H9 (cell line): ENCODE results near the gene FNDC8. TPM values are rescaled to one million over a fixed set of nuclear protein-coding genes. Genes with fewer than 3 reads are reported as not detected.
A peak's percentile ranks its signal among the peaks of the same experiment; 100 is the strongest.

Source experiments
- DNase-seq: peaks from one replicate; pipeline ENCODE4 v3.0.0-alpha.2; 2017
- H2AFZ ChIP-seq: one replicate; pipeline ENCODE4 v1.6.1; 2013; ENCODE audit warnings: mild to moderate bottlenecking, low read length, control low read depth, moderate library complexity
- H2AK5ac ChIP-seq: 2 replicates; pipeline ENCODE4 v1.6.1; 2013; ENCODE audit warnings: low read length, control low read depth, mixed read lengths; ENCODE audit not compliant: insufficient read length
- H2BK120ac ChIP-seq: one replicate; pipeline ENCODE4 v1.6.1; 2013; ENCODE audit warnings: low read depth, mild to moderate bottlenecking, low read length, control low read depth, inconsistent platforms; ENCODE audit not compliant: poor library complexity, severe bottlenecking
- H2BK12ac ChIP-seq: 2 replicates; pipeline ENCODE4 v1.6.1; 2013; ENCODE audit warnings: low read length, control low read depth, mixed read lengths, low read depth; ENCODE audit not compliant: insufficient read length
- H2BK15ac ChIP-seq: 2 replicates; pipeline ENCODE4 v1.6.1; 2013; ENCODE audit warnings: low read depth, low read length, control low read depth
- H2BK20ac ChIP-seq: one replicate; pipeline ENCODE4 v1.6.1; 2013; ENCODE audit warnings: low read depth, mild to moderate bottlenecking, low read length, control low read depth, inconsistent platforms; ENCODE audit not compliant: poor library complexity, severe bottlenecking
- H2BK5ac ChIP-seq: 2 replicates; pipeline ENCODE4 v1.6.1; 2013; ENCODE audit warnings: low read length, control low read depth, mixed read lengths; ENCODE audit not compliant: insufficient read length
- H3K14ac ChIP-seq: 2 replicates; pipeline ENCODE4 v1.6.1; 2013; ENCODE audit warnings: low read length, control low read depth; ENCODE audit not compliant: insufficient read depth
- H3K18ac ChIP-seq: 2 replicates; pipeline ENCODE4 v1.6.1; 2013; ENCODE audit warnings: low read depth, mild to moderate bottlenecking, mixed read lengths, low read length, control low read depth; ENCODE audit not compliant: insufficient read length
- H3K23ac ChIP-seq: 2 replicates; pipeline ENCODE4 v1.6.1; 2013; ENCODE audit warnings: low read length, control low read depth, mixed read lengths, low read depth; ENCODE audit not compliant: insufficient read length
- H3K23me2 ChIP-seq: 2 replicates; pipeline ENCODE4 v1.6.1; 2013; ENCODE audit warnings: low read depth, mild to moderate bottlenecking, mixed read lengths, low read length, control low read depth; ENCODE audit not compliant: insufficient read length, poor library complexity, severe bottlenecking
- H3K27ac ChIP-seq: 2 replicates; pipeline ENCODE4 v1.5.1; 2013; ENCODE audit warnings: low read length, control low read depth, mixed read lengths, low read depth; ENCODE audit not compliant: insufficient read length
- H3K27me3 ChIP-seq: 2 replicates; pipeline ENCODE4 v1.6.1; 2013; ENCODE audit warnings: low read length, control low read depth, inconsistent platforms; ENCODE audit not compliant: insufficient read depth
- H3K4ac ChIP-seq: 2 replicates; pipeline ENCODE4 v1.6.1; 2013; ENCODE audit warnings: low read depth, mild to moderate bottlenecking, control low read depth, inconsistent platforms, low read length, moderate library complexity
- H3K4me1 ChIP-seq: 2 replicates; pipeline ENCODE4 v1.6.1; 2013; ENCODE audit warnings: low read length, control low read depth, inconsistent platforms; ENCODE audit not compliant: insufficient read depth
- H3K4me2 ChIP-seq: 2 replicates; pipeline ENCODE4 v1.6.1; 2013; ENCODE audit warnings: low read length, control low read depth, mixed read lengths; ENCODE audit not compliant: insufficient read length, insufficient read depth
- H3K56ac ChIP-seq: 2 replicates; pipeline ENCODE4 v1.6.1; 2013; ENCODE audit warnings: low read depth, mild to moderate bottlenecking, mixed read lengths, low read length, control low read depth; ENCODE audit not compliant: insufficient read length
- H3K79me1 ChIP-seq: 2 replicates; pipeline ENCODE4 v1.6.1; 2013; ENCODE audit warnings: low read depth, mild to moderate bottlenecking, moderate library complexity, low read length, control low read depth, inconsistent platforms; ENCODE audit not compliant: insufficient read depth, poor library complexity, severe bottlenecking
- H3K79me2 ChIP-seq: 2 replicates; pipeline ENCODE4 v1.6.1; 2013; ENCODE audit warnings: low read length, control low read depth, inconsistent platforms; ENCODE audit not compliant: insufficient read depth
- H3K9ac ChIP-seq: 2 replicates; pipeline ENCODE4 v1.6.1; 2013; ENCODE audit warnings: low read length, control low read depth, mixed read lengths; ENCODE audit not compliant: insufficient read length; ENCODE audit errors: extremely low read depth
- H3K9me3 ChIP-seq: one replicate; pipeline ENCODE4 v1.6.1; 2013; ENCODE audit warnings: low read depth, low read length, inconsistent platforms; ENCODE audit not compliant: control insufficient read depth
- H3T11ph ChIP-seq: one replicate; pipeline ENCODE4 v1.6.1; 2013; ENCODE audit warnings: mild to moderate bottlenecking, low read length, control low read depth, inconsistent platforms
- H4K20me1 ChIP-seq: one replicate; pipeline ENCODE4 v1.6.1; 2013; ENCODE audit not compliant: control insufficient read depth, insufficient read length, insufficient read depth
- H4K5ac ChIP-seq: 2 replicates; pipeline ENCODE4 v1.6.1; 2013; ENCODE audit warnings: low read depth, mild to moderate bottlenecking, mixed read lengths, low read length, control low read depth; ENCODE audit not compliant: insufficient read length
- H4K8ac ChIP-seq: replicated peaks from 2 replicates; pipeline ENCODE4 v1.6.1; 2013; ENCODE audit warnings: low read length, control low read depth, mixed read lengths, low read depth; ENCODE audit not compliant: insufficient read length
- H4K91ac ChIP-seq: 2 replicates; pipeline ENCODE4 v1.6.1; 2013; ENCODE audit warnings: low read depth, mild to moderate bottlenecking, moderate library complexity, mixed read lengths, low read length, control low read depth; ENCODE audit not compliant: insufficient read length
- H3K27ac Mint-ChIP-seq, 3 experiments: 2 replicates in 2 of 3; 3 replicates in 1 of 3; pipeline ENCODE4 v1.8.0; 2020 to 2021; ENCODE audit warnings: mixed read lengths in 3 of 3, mild to moderate bottlenecking in 1 of 3, moderate library complexity in 1 of 3
- H3K27me3 Mint-ChIP-seq: 2 replicates; pipeline ENCODE4 v1.8.0; 2021; ENCODE audit warnings: low read depth, mild to moderate bottlenecking, moderate library complexity, mixed read lengths
- H3K36me3 Mint-ChIP-seq, 3 experiments: 2 replicates in 2 of 3; 3 replicates in 1 of 3; pipeline ENCODE4 v1.8.0; 2020 to 2021; ENCODE audit warnings: low read depth in 3 of 3, mixed read lengths in 3 of 3; ENCODE audit not compliant: insufficient read depth in 1 of 3
- H3K4me1 Mint-ChIP-seq, 2 experiments: 2 replicates each; pipeline ENCODE4 v1.8.0; 2020; ENCODE audit warnings: mixed read lengths in 2 of 2
- H3K4me3 Mint-ChIP-seq, 2 experiments: 2 replicates in 1 of 2; 3 replicates in 1 of 2; pipeline ENCODE4 v1.8.0; 2020 to 2021; ENCODE audit warnings: mild to moderate bottlenecking in 2 of 2, mixed read lengths in 2 of 2, moderate library complexity in 1 of 2
- H3K9me3 Mint-ChIP-seq, 2 experiments: 2 replicates in 1 of 2; 3 replicates in 1 of 2; pipeline ENCODE4 v1.8.0; 2020; ENCODE audit warnings: mild to moderate bottlenecking in 2 of 2, mixed read lengths in 2 of 2, moderate library complexity in 1 of 2
- CTCF ChIP-seq: fragments of 200-600 bp; sonication (generic); conservative IDR thresholded peaks from 3 replicates; pipeline ENCODE4 v1.8.0; 2021; ENCODE audit warnings: antibody characterized with exemption, mild to moderate bottlenecking
- WGBS: extraction: QIAGEN DNeasy Blood & Tissue Kit; methylation state at CpG from one replicate; pipeline ENCODE4 v1.1.7; 2013; ENCODE audit warnings: missing lambda C conversion rate, low lambda C conversion rate, mixed read lengths; ENCODE audit not compliant: insufficient read length; ENCODE audit errors: extremely low coverage; 5-methylcytosine and 5-hydroxymethylcytosine counted together
- total RNA-seq: library from RNA; stranded (reverse); gene quantifications from 2 replicates; pipeline ENCODE4 v1.2.1, GENCODE V29; 2021

FNDC8 gene
- total RNA-seq, 1 experiment from 2014 or later = not detected

- TF ChIP-seq CTCF = no peak
- Histone ChIP-seq H4K5ac (no peak overlapping the region), H3K9ac (no peak overlapping the region), H3K79me1 (peaks cover 2% of the 10 kb centered on the region), H3K23ac (no peak overlapping the region), H3K27me3 (no peaks in the 10 kb centered on the region), H3K27ac (no peak overlapping the region), H2BK15ac (no peak overlapping the region), H3K56ac (no peak overlapping the region), H4K20me1 (no peaks in the 10 kb centered on the region), H3K9me3 (no peaks in the 10 kb centered on the region), H2BK5ac (no peak overlapping the region), H2BK20ac (no peak overlapping the region), H3K4me1 (peaks cover 7% of the 10 kb centered on the region; the same call in 1 of the 2 replicates), H2AFZ (no peak overlapping the region), H2BK120ac (no peak overlapping the region), H3K79me2 (0 out of 2 replicates have a peak, but pooled peaks cover 2% of the 10 kb centered on the region), H2BK12ac (no peak overlapping the region), H3K23me2 (no peaks in the 10 kb centered on the region), H3T11ph (no peak overlapping the region), H3K4ac (no peak overlapping the region), H3K18ac (no peak overlapping the region), H4K8ac (no peak overlapping the region), H4K91ac (no peak overlapping the region), H2AK5ac (peak overlapping the region; percentile 65), H3K14ac (no peak overlapping the region), H3K4me2 (no peak overlapping the region)
- no peak overlapping the region for H3K4me3 Mint-ChIP-seq
- H3K9me3 Mint-ChIP-seq = no peaks in the 10 kb centered on the region
- peaks cover 35 to 36% of the 10 kb centered on the region in 2 experiments for H3K4me1 Mint-ChIP-seq
- no CpG with 5 or more reads among the region's 1 CpG for WGBS
- no peaks in the 10 kb centered on the region for H3K36me3 Mint-ChIP-seq
- no peak for DNase-seq
- no peaks in the 10 kb centered on the region for H3K27me3 Mint-ChIP-seq
- peak overlapping the region in 2 of 3 experiments; percentile 2 to 18; a peak in 3 of 7 replicates for H3K27ac Mint-ChIP-seq
Measured at GRCh38 chr17:35079547-35080423, 41.6 kb upstream of the FNDC8 start.
